Measurements from ENCODE around the gene CMTM6.
"Not testable (repeated sequence)": the region's sequence is repeated elsewhere in the genome, so short reads cannot be mapped to it uniquely, and the experiment has no call there.

CMTM6 gene

DNA sequence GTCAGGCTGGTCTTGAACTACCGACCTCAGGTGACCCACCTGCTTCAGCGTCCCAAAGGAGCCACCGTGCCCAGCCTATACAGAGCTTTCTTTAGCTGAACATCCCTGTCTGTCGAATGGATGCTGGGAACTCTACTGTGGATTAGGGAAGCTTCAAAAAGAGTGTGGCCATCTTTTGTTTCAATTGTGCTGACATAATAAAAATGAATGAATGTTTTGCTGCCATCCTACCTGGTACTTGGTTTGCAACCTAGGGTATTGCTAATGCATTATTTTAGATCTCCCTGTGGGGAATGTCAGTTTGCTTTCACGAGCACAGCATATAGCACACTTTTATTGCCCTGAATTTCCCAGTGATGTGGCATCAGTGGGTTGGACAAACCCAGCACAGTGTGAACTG lies 32.3 kb downstream of the CMTM6 start:
- no peaks in the 10 kb centered on the region for H3K9me3 ChIP-seq (ENCODE audit: control insufficient read depth, insufficient read depth, low read length)
- peaks cover 6% of the 10 kb centered on the region for H3K36me3 ChIP-seq (ENCODE audit: control insufficient read depth, low read length)
- TF ChIP-seq CTCF (IDR thresholded peaks at IDR 0.05; ENCODE audit: low read depth, low read length, poor library complexity, severe bottlenecking) (no peak), EZH2phosphoT487 (IDR thresholded peaks at IDR 0.05; ENCODE audit: borderline replicate concordance, low read length) (no peak)
- no peak overlapping the region for H3K4me2 ChIP-seq (ENCODE audit: low read length)
- no peaks in the 10 kb centered on the region for H3K27me3 ChIP-seq (ENCODE audit: control insufficient read depth, low read length)
- H3K4me1 ChIP-seq (ENCODE audit: control insufficient read depth, low read length), result peaks cover 35% of the 10 kb centered on the region
- no peaks in the 10 kb centered on the region for H3K9me2 ChIP-seq (replicated peaks; ENCODE audit: control insufficient read depth, low read length)
- no peaks in the 10 kb centered on the region for H3K79me2 ChIP-seq (ENCODE audit: control insufficient read depth, low read length)
- H4K20me1 ChIP-seq (ENCODE audit: control insufficient read depth, insufficient read depth, low read depth, low read length), result no peaks in the 10 kb centered on the region
- no peaks in the 10 kb centered on the region for H3F3A ChIP-seq (ENCODE audit: control insufficient read depth, insufficient read depth)
- no peak overlapping the region for H3K4me3 ChIP-seq (ENCODE audit: low read length)
- H3K27ac ChIP-seq (ENCODE audit: low read depth, low read length), result no peak overlapping the region

DNA sequence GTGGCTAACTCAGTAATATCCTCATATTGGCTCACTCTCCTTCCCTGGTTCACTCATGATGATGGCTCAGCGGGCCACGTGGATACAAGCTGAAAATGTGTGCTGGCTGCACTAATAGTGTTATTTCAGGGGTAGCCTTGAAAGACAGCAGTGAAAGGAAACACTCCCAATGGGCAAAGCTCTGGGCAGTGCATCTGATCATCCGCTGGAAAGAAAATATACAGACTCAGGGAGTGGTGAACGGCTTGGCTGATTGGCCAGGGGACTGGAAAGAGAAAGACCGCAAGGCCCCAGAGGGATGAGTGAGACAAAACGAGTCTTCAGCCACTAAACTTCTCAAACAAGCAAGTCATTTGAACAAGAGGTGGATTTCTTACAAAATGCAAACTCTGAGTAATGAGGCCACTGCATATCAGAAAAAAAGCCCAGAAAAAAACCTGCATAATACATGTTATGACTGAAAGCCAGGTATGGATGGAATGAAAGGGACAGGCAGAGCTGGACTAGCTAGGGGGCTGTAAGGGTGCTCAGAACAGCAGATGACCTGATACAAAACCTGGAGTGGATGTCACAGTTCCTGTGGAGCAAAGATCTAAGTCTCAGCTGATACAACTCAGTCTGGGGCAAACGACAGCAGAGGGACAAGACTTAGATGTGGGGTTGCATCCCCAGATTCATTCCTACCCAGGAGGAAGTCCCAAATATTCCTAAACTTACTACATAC lies 33.3 kb downstream of the CMTM6 start:
- Histone ChIP-seq H3K4me3 (ENCODE audit: low read length) (no peak overlapping the region), H3K4me1 (ENCODE audit: control insufficient read depth, low read length) (peaks cover 35% of the 10 kb centered on the region), H3K36me3 (ENCODE audit: control insufficient read depth, low read length) (peaks cover 6% of the 10 kb centered on the region), H3K9me3 (ENCODE audit: control insufficient read depth, insufficient read depth, low read length) (no peaks in the 10 kb centered on the region), H3F3A (ENCODE audit: control insufficient read depth, insufficient read depth) (no peaks in the 10 kb centered on the region), H4K20me1 (ENCODE audit: control insufficient read depth, insufficient read depth, low read depth, low read length) (no peaks in the 10 kb centered on the region), H3K27ac (ENCODE audit: low read depth, low read length) (no peak overlapping the region), H3K79me2 (ENCODE audit: control insufficient read depth, low read length) (no peaks in the 10 kb centered on the region), H3K9me2 (replicated peaks; ENCODE audit: control insufficient read depth, low read length) (no peaks in the 10 kb centered on the region), H3K27me3 (ENCODE audit: control insufficient read depth, low read length) (no peaks in the 10 kb centered on the region), H3K4me2 (ENCODE audit: low read length) (0 out of 2 replicates have a peak overlapping the region, but pooled peaks have one; percentile 14)
- TF ChIP-seq EZH2phosphoT487 (IDR thresholded peaks at IDR 0.05; ENCODE audit: borderline replicate concordance, low read length), result no peak

GRCh38 chr3:32467333-32468070 lies 35.1 kb downstream of the CMTM6 start:
- no peaks in the 10 kb centered on the region for H3K9me3 ChIP-seq (ENCODE audit: control insufficient read depth, insufficient read depth, low read length)
- no peaks in the 10 kb centered on the region for H4K20me1 ChIP-seq (ENCODE audit: control insufficient read depth, insufficient read depth, low read depth, low read length)
- H3F3A ChIP-seq (ENCODE audit: control insufficient read depth, insufficient read depth), result no peaks in the 10 kb centered on the region
- no peaks in the 10 kb centered on the region for H3K79me2 ChIP-seq (ENCODE audit: control insufficient read depth, low read length)
- no peaks in the 10 kb centered on the region for H3K9me2 ChIP-seq (replicated peaks; ENCODE audit: control insufficient read depth, low read length)
- H3K27me3 ChIP-seq (ENCODE audit: control insufficient read depth, low read length), result no peaks in the 10 kb centered on the region
- peaks cover 35% of the 10 kb centered on the region for H3K4me1 ChIP-seq (ENCODE audit: control insufficient read depth, low read length)
- no peak overlapping the region for H3K27ac ChIP-seq (ENCODE audit: low read depth, low read length)
- no peak for TF ChIP-seq EZH2phosphoT487 (IDR thresholded peaks at IDR 0.05; ENCODE audit: borderline replicate concordance, low read length)
- TF ChIP-seq CTCF (IDR thresholded peaks at IDR 0.05; ENCODE audit: low read depth, low read length, poor library complexity, severe bottlenecking), result peak; percentile 90
- peak overlapping the region; percentile 76 for H3K4me2 ChIP-seq (ENCODE audit: low read length)
- peaks cover 6% of the 10 kb centered on the region for H3K36me3 ChIP-seq (ENCODE audit: control insufficient read depth, low read length)
- H3K4me3 ChIP-seq (ENCODE audit: low read length), result peak overlapping the region; percentile 58

GRCh38 chr3:32466808-32467207 lies 35.8 kb downstream of the CMTM6 start:
- not testable (repeated sequence) for H3K79me2 ChIP-seq (ENCODE audit: control insufficient read depth, low read length); H3K4me2 ChIP-seq (ENCODE audit: low read length); H3K9me3 ChIP-seq (ENCODE audit: control insufficient read depth, insufficient read depth, low read length); H4K20me1 ChIP-seq (ENCODE audit: control insufficient read depth, insufficient read depth, low read depth, low read length); H3F3A ChIP-seq (ENCODE audit: control insufficient read depth, insufficient read depth); H3K9me2 ChIP-seq (replicated peaks; ENCODE audit: control insufficient read depth, low read length); H3K4me3 ChIP-seq (ENCODE audit: low read length); H3K27ac ChIP-seq (ENCODE audit: low read depth, low read length); H3K36me3 ChIP-seq (ENCODE audit: control insufficient read depth, low read length); H3K27me3 ChIP-seq (ENCODE audit: control insufficient read depth, low read length)
- peaks cover 35% of the 10 kb centered on the region for H3K4me1 ChIP-seq (ENCODE audit: control insufficient read depth, low read length)

DNA sequence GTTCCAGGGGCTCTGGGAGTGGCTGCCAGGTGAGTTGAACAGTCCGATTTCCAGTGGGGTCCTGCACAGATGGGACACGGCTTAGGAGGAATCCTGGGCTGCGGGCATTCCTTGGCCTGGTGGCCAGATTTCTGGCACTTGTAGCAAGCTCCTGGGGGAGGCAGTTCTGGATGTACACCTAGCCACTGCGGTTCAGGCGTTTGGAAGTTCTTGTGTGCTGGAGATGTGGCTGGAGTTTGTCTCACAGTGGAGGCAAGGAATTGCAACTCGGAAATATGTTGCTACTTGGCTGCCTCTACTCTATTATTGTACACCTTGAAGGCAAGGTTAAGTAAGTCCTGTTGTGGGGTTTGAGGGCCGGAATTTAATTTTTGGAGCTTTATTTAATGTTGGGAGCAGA lies 37.9 kb downstream of the CMTM6 start:
- H3K27me3 ChIP-seq (ENCODE audit: control insufficient read depth, low read length); H3K36me3 ChIP-seq (ENCODE audit: control insufficient read depth, low read length); H3F3A ChIP-seq (ENCODE audit: control insufficient read depth, insufficient read depth); H4K20me1 ChIP-seq (ENCODE audit: control insufficient read depth, insufficient read depth, low read depth, low read length); H3K9me3 ChIP-seq (ENCODE audit: control insufficient read depth, insufficient read depth, low read length); H3K4me3 ChIP-seq (ENCODE audit: low read length); H3K27ac ChIP-seq (ENCODE audit: low read depth, low read length); H3K79me2 ChIP-seq (ENCODE audit: control insufficient read depth, low read length); H3K9me2 ChIP-seq (replicated peaks; ENCODE audit: control insufficient read depth, low read length); H3K4me2 ChIP-seq (ENCODE audit: low read length): not testable (repeated sequence)
- peaks cover 38% of the 10 kb centered on the region for H3K4me1 ChIP-seq (ENCODE audit: control insufficient read depth, low read length)

DNA sequence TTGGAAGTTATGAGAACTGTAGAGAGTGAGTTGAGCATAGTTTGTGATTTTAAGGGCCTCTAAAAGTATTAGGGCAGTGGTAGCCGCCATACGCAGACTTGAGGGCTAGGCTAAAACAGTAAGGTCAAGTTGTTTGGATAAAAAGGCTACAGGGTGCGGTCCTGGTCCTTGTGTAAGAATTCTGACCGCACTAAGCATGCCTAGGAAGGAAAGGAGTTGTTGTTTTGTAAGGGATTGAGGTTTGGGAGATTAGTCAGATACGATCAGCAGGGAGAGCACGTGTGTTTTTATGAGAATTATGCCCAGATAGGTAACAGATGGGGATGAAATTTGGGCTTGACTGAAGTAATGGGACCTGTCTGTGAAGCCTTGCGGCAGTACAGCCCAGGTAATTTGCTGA lies 39.2 kb downstream of the CMTM6 start:
- H3K79me2 ChIP-seq (ENCODE audit: control insufficient read depth, low read length); H3K27me3 ChIP-seq (ENCODE audit: control insufficient read depth, low read length); H4K20me1 ChIP-seq (ENCODE audit: control insufficient read depth, insufficient read depth, low read depth, low read length); H3F3A ChIP-seq (ENCODE audit: control insufficient read depth, insufficient read depth); H3K36me3 ChIP-seq (ENCODE audit: control insufficient read depth, low read length); H3K9me3 ChIP-seq (ENCODE audit: control insufficient read depth, insufficient read depth, low read length); H3K27ac ChIP-seq (ENCODE audit: low read depth, low read length); H3K4me2 ChIP-seq (ENCODE audit: low read length); H3K9me2 ChIP-seq (replicated peaks; ENCODE audit: control insufficient read depth, low read length); H3K4me3 ChIP-seq (ENCODE audit: low read length): not testable (repeated sequence)
- H3K4me1 ChIP-seq (ENCODE audit: control insufficient read depth, low read length), result peaks cover 35% of the 10 kb centered on the region

All from DOHH2 (cell line).